DMS 273 treated with DMSO at 0.1 percent for 48 hours (cell line): ENCODE measurements around the gene NFIX.
A peak's percentile ranks its signal among the peaks of the same experiment; 100 is the strongest.

Source experiments
- DNase-seq: peaks from one replicate; lab custom pipeline; 2025; lab: John Stamatoyannopoulos, UW

NFIX gene

GRCh38 chr19:13022111-13022858 lies 27.0 kb downstream of the NFIX start:
- no peak for DNase-seq

- peak; percentile 49 for DNase-seq
Measured at GRCh38 chr19:13022859-13023636, 27.8 kb downstream of the NFIX start.

GRCh38 chr19:13023656-13024055 lies 28.4 kb downstream of the NFIX start:
- no peak for DNase-seq

- DNase-seq: no peak
Measured at GRCh38 chr19:13024126-13024950, 29.1 kb downstream of the NFIX start.

GRCh38 chr19:13024951-13025697 lies 29.8 kb downstream of the NFIX start:
- no peak for DNase-seq

GRCh38 chr19:13025819-13026456 lies 30.7 kb downstream of the NFIX start:
- no peak for DNase-seq

GRCh38 chr19:13026462-13027370 lies 31.4 kb downstream of the NFIX start:
- DNase-seq: no peak

- DNase-seq: no peak
Measured at GRCh38 chr19:13027557-13027956, 32.3 kb downstream of the NFIX start.

GRCh38 chr19:13028027-13028426 lies 32.8 kb downstream of the NFIX start:
- no peak for DNase-seq

GRCh38 chr19:13029301-13029880 lies 34.1 kb downstream of the NFIX start:
- DNase-seq: no peak

GRCh38 chr19:13029893-13030292 lies 34.6 kb downstream of the NFIX start:
- no peak for DNase-seq

- no peak for DNase-seq
Measured at GRCh38 chr19:13031917-13032623, 36.8 kb downstream of the NFIX start.

GRCh38 chr19:13032837-13033236 lies 37.6 kb downstream of the NFIX start:
- DNase-seq: no peak

GRCh38 chr19:13033244-13033643 lies 38.0 kb downstream of the NFIX start:
- no peak for DNase-seq

- no peak for DNase-seq
Measured at GRCh38 chr19:13033819-13034611, 38.7 kb downstream of the NFIX start.

- no peak for DNase-seq
Measured at GRCh38 chr19:13034636-13035035, 39.4 kb downstream of the NFIX start.

GRCh38 chr19:13035820-13036365 lies 40.6 kb downstream of the NFIX start:
- DNase-seq: no peak

- DNase-seq: no peak
Measured at GRCh38 chr19:13036366-13036976, 41.2 kb downstream of the NFIX start.
